K562 (cell line): ENCODE measurements around the gene UGT1A3. TPM values are rescaled to one million over a fixed set of nuclear protein-coding genes. Genes with fewer than 3 reads are reported as not detected.

Source experiments
- ATAC-seq: fragments of 200-7000 bp; cut with Tn5 transposase; 3 replicates; pipeline ENCODE4 v1.9.1; 2020; ENCODE audit warnings: moderate library complexity
- BruUV-seq: library from RNA; stranded (reverse); fragments of 400-500 nt; replicated peaks from 2 replicates; lab custom pipeline; 2021; lab: Mats Ljungman, UMichigan
- CTCF ChIA-PET: fragments of 300-600 bp; formaldehyde crosslinking; extraction: SDS; loops from one replicate; lab custom pipeline; 2021; ENCODE audit warnings: low intra/inter-chr PET ratio; lab: Yijun Ruan, JAX
- POLR2A ChIA-PET: fragments of 300-600, 350-650 bp; sonication (Branson Sonifier 250); formaldehyde crosslinking; extraction: SDS; loops from one replicate; lab custom pipeline; 2021; ENCODE audit warnings: antibody characterized with exemption, inconsistent platforms; lab: Yijun Ruan, JAX
- DNase-seq, 4 experiments: peaks; one replicate each; pipeline versions ENCODE4 v3.0.0 to v3.0.0-alpha.2; 2011 to 2018; ENCODE audit warnings: low spot score in 3 of 4, mixed read lengths in 3 of 4; ENCODE audit errors: extremely low read depth in 1 of 4
- FAIRE-seq: peaks from 2 replicates; lab custom pipeline; 2011; peaks lifted over from hg19 to GRCh38; lab: Jason Lieb, UNC
- H2AFZ ChIP-seq: 2 replicates; pipeline ENCODE4 v1.6.0; 2011; ENCODE audit warnings: low read depth, low read length, control low read depth, inconsistent platforms
- H3K27ac ChIP-seq: fragments of 200-600 bp; 3 replicates; pipeline ENCODE4 v1.8.0; 2011; ENCODE audit warnings: low read depth, mild to moderate bottlenecking, control low read depth, inconsistent platforms, low read length, moderate library complexity, mixed read lengths; ENCODE audit errors: extremely low read depth
- H3K27me3 ChIP-seq, 2 experiments: fragments of 300-600 bp in 1 of 2; 2 replicates in 1 of 2; 3 replicates in 1 of 2; pipeline versions ENCODE4 v1.6.0 to v1.8.0; 2011; ENCODE audit warnings: inconsistent platforms in 2 of 2, low read length in 2 of 2, mild to moderate bottlenecking in 1 of 2, mixed read lengths in 1 of 2, moderate library complexity in 1 of 2; ENCODE audit not compliant: control insufficient read depth in 2 of 2, insufficient read depth in 2 of 2
- H3K36me3 ChIP-seq: fragments of 300-600 bp; 3 replicates; pipeline ENCODE4 v1.8.0; 2011; ENCODE audit warnings: mild to moderate bottlenecking, low read length, inconsistent platforms; ENCODE audit not compliant: control insufficient read depth, insufficient read depth
- H3K4me1 ChIP-seq, 2 experiments: fragments of 200-600 bp in 1 of 2; replicated peaks in 1 of 2; 2 replicates in 1 of 2; 3 replicates in 1 of 2; pipeline versions ENCODE4 v1.5.1 to v1.8.0; 2011; ENCODE audit warnings: inconsistent platforms in 2 of 2, low read length in 2 of 2, mild to moderate bottlenecking in 1 of 2, mixed read lengths in 1 of 2, moderate library complexity in 1 of 2; ENCODE audit not compliant: control insufficient read depth in 2 of 2, insufficient read depth in 2 of 2
- H3K4me2 ChIP-seq: 2 replicates; pipeline ENCODE4 v1.6.1; 2011; ENCODE audit warnings: low read length, control low read depth, inconsistent platforms, mixed read lengths; ENCODE audit not compliant: insufficient read depth
- H3K4me3 ChIP-seq: fragments of 200-600 bp; sonication (generic), shearing (Covaris generic); 2 replicates; pipeline ENCODE4 v1.5.1; 2016; ENCODE audit warnings: control low read depth, inconsistent platforms
- H3K79me2 ChIP-seq: fragments of 200-600 bp; 3 replicates; pipeline ENCODE4 v1.8.0; 2011; ENCODE audit warnings: low read length, inconsistent platforms; ENCODE audit not compliant: control insufficient read depth, insufficient read depth
- H3K9ac ChIP-seq, 2 experiments: 2 replicates each; pipeline versions ENCODE4 v1.6.0 to v1.6.1; 2011; ENCODE audit warnings: low read depth in 2 of 2, low read length in 2 of 2, control low read depth in 1 of 2, inconsistent platforms in 1 of 2, mild to moderate bottlenecking in 1 of 2, mixed read lengths in 1 of 2; ENCODE audit not compliant: insufficient read depth in 1 of 2
- H3K9me1 ChIP-seq: one replicate; pipeline ENCODE4 v1.6.0; 2011; ENCODE audit warnings: inconsistent platforms, mild to moderate bottlenecking, low read length, moderate library complexity; ENCODE audit not compliant: control insufficient read depth, insufficient read depth
- H3K9me3 ChIP-seq: replicated peaks from 2 replicates; pipeline ENCODE4 v1.5.1; 2011; ENCODE audit warnings: low read depth, low read length, inconsistent platforms; ENCODE audit not compliant: control insufficient read depth, insufficient read depth
- H4K20me1 ChIP-seq: replicated peaks from 2 replicates; pipeline ENCODE4 v1.6.1; 2011; ENCODE audit warnings: low read length, inconsistent platforms, mixed read lengths; ENCODE audit not compliant: control insufficient read depth, insufficient read depth
- ARID1B ChIP-seq: fragments of 450-650 bp; IDR thresholded peaks from 2 replicates; pipeline ENCODE4 v1.6.1; 2016; ENCODE audit warnings: antibody characterized with exemption, mild to moderate bottlenecking, inconsistent platforms
- CBX8 ChIP-seq: fragments of 200-600 bp; sonication (generic); IDR thresholded peaks from 2 replicates; pipeline ENCODE4 v1.6.1; 2012; ENCODE audit warnings: borderline replicate concordance, mixed run types, low read depth, mild to moderate bottlenecking, moderate library complexity, mixed read lengths, low read length, control low read depth, inconsistent platforms; ENCODE audit not compliant: poor library complexity, severe bottlenecking; ENCODE audit errors: extremely low read depth
- CHD1 ChIP-seq: fragments of 200-600 bp; sonication (generic); IDR thresholded peaks from one replicate; pipeline ENCODE4 v1.6.1; 2012; ENCODE audit warnings: mild to moderate bottlenecking, moderate library complexity, low read length, inconsistent platforms
- MEF2D ChIP-seq: conservative IDR thresholded peaks from 2 replicates; pipeline ENCODE4 v1.6.1; 2016; ENCODE audit warnings: low read depth, missing genetic modification characterization, missing compliant biosample characterization
- NCOA2 ChIP-seq, 2 experiments: fragments of 450-650 bp; IDR thresholded peaks; 2 replicates each; pipeline ENCODE4 v1.6.1; 2018; ENCODE audit warnings: mild to moderate bottlenecking in 2 of 2, moderate library complexity in 1 of 2; ENCODE audit not compliant: partially characterized antibody in 2 of 2
- POLR2AphosphoS5 ChIP-seq: IDR thresholded peaks from 2 replicates; pipeline ENCODE4 v1.6.1; 2011; ENCODE audit warnings: mild to moderate bottlenecking, low read depth, low read length, moderate library complexity; ENCODE audit not compliant: control insufficient read depth, insufficient read depth
- PTRF ChIP-seq: fragments of 450-650 bp; IDR thresholded peaks from 2 replicates; pipeline ENCODE4 v1.6.1; 2016; ENCODE audit warnings: mild to moderate bottlenecking, missing genetic modification characterization, missing compliant biosample characterization
- RBBP5 ChIP-seq: fragments of 200-600 bp; sonication (generic); IDR thresholded peaks from 2 replicates; pipeline ENCODE4 v1.6.1; 2012; ENCODE audit warnings: borderline replicate concordance, mild to moderate bottlenecking, low read length, control low read depth, inconsistent platforms; ENCODE audit not compliant: insufficient read depth, poor library complexity, severe bottlenecking
- RUNX1 ChIP-seq: sonication (generic); IDR thresholded peaks from 2 replicates; pipeline ENCODE4 v1.6.1; 2016; ENCODE audit warnings: antibody characterized with exemption, low read depth
- SLC30A9 ChIP-seq: fragments of 250-450 bp; sonication (Bioruptor Pico); IDR thresholded peaks from 2 replicates; pipeline ENCODE4 v1.8.0; 2022; ENCODE audit warnings: mild to moderate bottlenecking, moderate library complexity
- SREBF2 ChIP-seq: sonication (generic); formaldehyde crosslinking; IDR thresholded peaks from 2 replicates; pipeline ENCODE4 v1.4.0; 2020; ENCODE audit warnings: mild to moderate bottlenecking, missing genetic modification reagents
- STAT5A ChIP-seq: IDR thresholded peaks from 2 replicates; pipeline ENCODE4 v1.6.1; 2012; ENCODE audit warnings: low read length, inconsistent platforms, borderline replicate concordance
- TGIF2 ChIP-seq: sonication (generic); formaldehyde crosslinking; IDR thresholded peaks from 2 replicates; pipeline ENCODE4 v1.8.1; 2022; ENCODE audit warnings: mild to moderate bottlenecking, missing genetic modification reagents, moderate library complexity
- ZNF431 ChIP-seq: sonication (generic); formaldehyde crosslinking; IDR thresholded peaks from 2 replicates; pipeline ENCODE4 v1.8.0; 2022; ENCODE audit warnings: mild to moderate bottlenecking, missing genetic modification reagents
- WGBS: fragments of 100-300 bp; shearing (Covaris generic); methylation state at CpG from one replicate; pipeline ENCODE4 v1.1.6; 2016; ENCODE audit warnings: low coverage, mixed read lengths; ENCODE audit not compliant: insufficient coverage; ENCODE audit errors: missing lambda C conversion rate; 5-methylcytosine and 5-hydroxymethylcytosine counted together
- in situ Hi-C: fragments of 300-500 bp; cut with MboI; formaldehyde crosslinking; loops from 4 replicates; pipeline ENCODE4 v1.15.0; 2018; ENCODE audit warnings: inconsistent platforms, mixed read lengths
- intact Hi-C: fragments of 100-400 bp; cut with micrococcal nuclease; formaldehyde crosslinking; loops from 2 replicates; pipeline ENCODE4 v1.14.2; 2022
- polyA plus RNA-seq, 8 experiments: library from polyadenylated mRNA; depleted of rRNA in 4 of 8; stranded (reverse) in 5 of 8; unstranded in 3 of 8; fragments of >200 nt; fragmentation: Nextera tagmentation in 2 of 8; fragmentation: Illumina TruSeq in 1 of 8; extraction: Ambion mirVana in 2 of 8; extraction: Trizol in 1 of 8; gene quantifications; 2 replicates each; pipeline versions ENCODE4 v1.2.1 to v1.2.3, GENCODE V29; 2011 to 2014; ENCODE audit warnings: inconsistent platforms in 1 of 8, missing spikeins in 1 of 8
- total RNA-seq, 7 experiments: library from RNA; depleted of rRNA in 6 of 7; stranded (reverse); fragments of >200 nt in 6 of 7; fragmentation: Illumina TruSeq in 2 of 7; extraction: Trizol in 2 of 7; gene quantifications; 2 replicates each; pipeline versions ENCODE4 v1.2.1 to v1.2.3, GENCODE V29; 2011 to 2021; ENCODE audit warnings: low replicate concordance in 1 of 7
- TF ChIP-seq, protein P1 (sequence below): fragments of 450-650 bp; conservative IDR thresholded peaks from 2 replicates; pipeline ENCODE4 v1.6.1; 2016; ENCODE audit warnings: missing genetic modification characterization, low read depth, mild to moderate bottlenecking, control low read depth, missing compliant biosample characterization
- TF ChIP-seq, protein P2 (sequence below): sonication (generic); formaldehyde crosslinking; IDR thresholded peaks from 2 replicates; pipeline ENCODE4 v1.8.0; 2022; ENCODE audit warnings: mild to moderate bottlenecking, missing genetic modification reagents
- TF ChIP-seq, protein P3 (sequence below): sonication (generic); formaldehyde crosslinking; IDR thresholded peaks from 2 replicates; pipeline ENCODE4 v1.8.1; 2023; ENCODE audit warnings: mild to moderate bottlenecking, missing genetic modification reagents

UGT1A3 gene
- total and polyA plus RNA-seq, 9 of the 15 experiments (the other 6 are each of a cell fraction or from before 2014, with no cell fraction given) = not detected

DNA sequence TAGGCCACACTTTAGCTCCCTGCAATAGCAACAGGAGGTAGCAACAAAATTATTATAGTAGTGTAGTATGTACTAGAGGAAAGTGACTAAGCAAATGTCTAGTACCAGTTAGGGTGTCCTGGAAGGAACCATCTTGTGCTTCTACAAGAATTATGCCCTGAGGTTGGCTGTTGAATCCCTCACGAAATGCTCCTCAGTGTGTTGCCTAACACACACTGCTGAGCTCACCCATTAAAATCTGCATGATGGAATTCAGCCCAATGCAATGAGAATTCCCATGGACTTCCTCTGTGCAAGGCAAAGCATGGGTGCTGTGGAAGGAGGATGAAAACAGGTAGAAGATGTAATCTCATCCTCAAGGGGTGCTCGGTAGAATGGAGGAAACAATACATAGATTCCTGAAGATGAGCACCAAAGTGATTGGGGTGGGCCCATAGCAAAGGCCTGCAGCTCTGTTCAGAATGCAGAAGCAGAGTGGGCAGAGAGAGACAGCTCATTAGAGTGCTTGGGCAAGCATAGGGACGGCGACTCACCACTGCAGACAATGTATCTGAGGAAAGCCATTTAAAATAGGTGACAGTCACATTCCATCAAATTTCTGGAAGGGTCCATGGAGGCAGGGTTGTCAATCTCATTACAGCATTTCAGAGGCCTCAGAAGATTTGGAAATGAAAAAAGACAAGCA, 48.3 kb upstream of the UGT1A3 start:
- Histone ChIP-seq H4K20me1 (no peaks in the 10 kb centered on the region), H2AFZ (no peak overlapping the region), H3K9me3 (no peaks in the 10 kb centered on the region), H3K27me3 (no peaks in the 10 kb centered on the region), H3K79me2 (no peaks in the 10 kb centered on the region), H3K4me1 (no peaks in the 10 kb centered on the region), H3K4me3 (no peak overlapping the region), H3K27ac (no peak overlapping the region), H3K36me3 (no peaks in the 10 kb centered on the region), H3K9ac (no peak overlapping the region), H3K4me2 (no peak overlapping the region), H3K9me1 (no peaks in the 10 kb centered on the region)
- POLR2A ChIA-PET = interaction anchor here (1.5 kb wide), 1 partner anchor 10 kb away, joined by 5 read pairs; no protein-coding TSS in a partner anchor
- FAIRE-seq = no peak
- 0% methylated on average over 2 of the region's 4 CpGs for WGBS
- in situ Hi-C loops = no loop called here
- BruUV-seq = no TSS peak
- CTCF ChIA-PET = no interaction called here
- intact Hi-C loops = no loop called here
- ATAC-seq = no peak
- no peak for DNase-seq
- TF ChIP-seq SREBF2 (no peak), RUNX1 (no peak), TGIF2 (CRISPR knock-in tag) (no peak), SLC30A9 (CRISPR knock-in tag) (no peak), CHD1 (no peak), ARID1B (no peak), MEF2D (no peak), RBBP5 (no peak), NCOA2 (IDR thresholded peaks at IDR 0.05; ENCODE audit: partially characterized antibody in 2 of 2) (no peak), ZNF431 (CRISPR knock-in tag) (no peak), PTRF (no peak), CBX8 (no peak), POLR2AphosphoS5 (no peak), STAT5A (no peak)
- TF ChIP-seq, protein P1, sequence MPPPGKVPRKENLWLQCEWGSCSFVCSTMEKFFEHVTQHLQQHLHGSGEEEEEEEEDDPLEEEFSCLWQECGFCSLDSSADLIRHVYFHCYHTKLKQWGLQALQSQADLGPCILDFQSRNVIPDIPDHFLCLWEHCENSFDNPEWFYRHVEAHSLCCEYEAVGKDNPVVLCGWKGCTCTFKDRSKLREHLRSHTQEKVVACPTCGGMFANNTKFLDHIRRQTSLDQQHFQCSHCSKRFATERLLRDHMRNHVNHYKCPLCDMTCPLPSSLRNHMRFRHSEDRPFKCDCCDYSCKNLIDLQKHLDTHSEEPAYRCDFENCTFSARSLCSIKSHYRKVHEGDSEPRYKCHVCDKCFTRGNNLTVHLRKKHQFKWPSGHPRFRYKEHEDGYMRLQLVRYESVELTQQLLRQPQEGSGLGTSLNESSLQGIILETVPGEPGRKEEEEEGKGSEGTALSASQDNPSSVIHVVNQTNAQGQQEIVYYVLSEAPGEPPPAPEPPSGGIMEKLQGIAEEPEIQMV (tag) = no peak
- TF ChIP-seq, protein P2, sequence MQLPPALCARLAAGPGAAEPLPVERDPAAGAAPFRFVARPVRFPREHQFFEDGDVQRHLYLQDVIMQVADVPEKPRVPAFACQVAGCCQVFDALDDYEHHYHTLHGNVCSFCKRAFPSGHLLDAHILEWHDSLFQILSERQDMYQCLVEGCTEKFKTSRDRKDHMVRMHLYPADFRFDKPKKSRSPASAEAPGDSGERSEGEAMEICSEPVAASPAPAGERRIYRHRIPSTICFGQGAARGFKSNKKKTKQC (CRISPR knock-in tag) = no peak
- TF ChIP-seq, protein P3, sequence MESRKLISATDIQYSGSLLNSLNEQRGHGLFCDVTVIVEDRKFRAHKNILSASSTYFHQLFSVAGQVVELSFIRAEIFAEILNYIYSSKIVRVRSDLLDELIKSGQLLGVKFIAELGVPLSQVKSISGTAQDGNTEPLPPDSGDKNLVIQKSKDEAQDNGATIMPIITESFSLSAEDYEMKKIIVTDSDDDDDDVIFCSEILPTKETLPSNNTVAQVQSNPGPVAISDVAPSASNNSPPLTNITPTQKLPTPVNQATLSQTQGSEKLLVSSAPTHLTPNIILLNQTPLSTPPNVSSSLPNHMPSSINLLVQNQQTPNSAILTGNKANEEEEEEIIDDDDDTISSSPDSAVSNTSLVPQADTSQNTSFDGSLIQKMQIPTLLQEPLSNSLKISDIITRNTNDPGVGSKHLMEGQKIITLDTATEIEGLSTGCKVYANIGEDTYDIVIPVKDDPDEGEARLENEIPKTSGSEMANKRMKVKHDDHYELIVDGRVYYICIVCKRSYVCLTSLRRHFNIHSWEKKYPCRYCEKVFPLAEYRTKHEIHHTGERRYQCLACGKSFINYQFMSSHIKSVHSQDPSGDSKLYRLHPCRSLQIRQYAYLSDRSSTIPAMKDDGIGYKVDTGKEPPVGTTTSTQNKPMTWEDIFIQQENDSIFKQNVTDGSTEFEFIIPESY (CRISPR knock-in tag) = no peak
